Neural progenitor cell (in vitro differentiated cells): ENCODE measurements around the gene LBX1.

Experiments used
- CTCF ChIP-seq: fragments of 200-600 bp; sonication (generic); IDR thresholded peaks from 2 replicates; pipeline ENCODE4 v1.5.1; 2017; ENCODE audit warnings: antibody characterized with exemption, mild to moderate bottlenecking
- EZH2 ChIP-seq: fragments of 200-600 bp; sonication (generic); IDR thresholded peaks from 2 replicates; pipeline ENCODE4 v1.6.1; 2017; ENCODE audit warnings: antibody characterized with exemption, mild to moderate bottlenecking, moderate library complexity
- EZH2phosphoT487 ChIP-seq: fragments of 200-600 bp; sonication (generic); IDR thresholded peaks from 2 replicates; pipeline ENCODE4 v1.6.1; 2017; ENCODE audit warnings: antibody characterized with exemption

- TF ChIP-seq CTCF (no peak), EZH2 (no peak), EZH2phosphoT487 (no peak)
Measured at GRCh38 chr10:101195921-101196320, 33.3 kb downstream of the LBX1 start.
